Upper lobe of left lung (tissue), 4 donors: ENCODE results near the gene CDCA4.

Experiments
- POLR2A ChIP-seq, 4 donors: fragments of 450-650 bp; IDR thresholded peaks; one replicate each; pipeline ENCODE4 v1.5.1; 2016 to 2017; ENCODE audit warnings: antibody characterized with exemption in 4 of 4, mild to moderate bottlenecking in 2 of 4
- TF ChIP-seq, protein P1 (sequence below), 6 experiments: fragments of 450-650 bp in 4 of 6; fragments of 200-600 bp in 2 of 6; sonication (generic) in 2 of 6; IDR thresholded peaks; one replicate each; pipeline ENCODE4 v1.5.1; 2016 to 2019; ENCODE audit warnings: antibody characterized with exemption in 6 of 6

DNA sequence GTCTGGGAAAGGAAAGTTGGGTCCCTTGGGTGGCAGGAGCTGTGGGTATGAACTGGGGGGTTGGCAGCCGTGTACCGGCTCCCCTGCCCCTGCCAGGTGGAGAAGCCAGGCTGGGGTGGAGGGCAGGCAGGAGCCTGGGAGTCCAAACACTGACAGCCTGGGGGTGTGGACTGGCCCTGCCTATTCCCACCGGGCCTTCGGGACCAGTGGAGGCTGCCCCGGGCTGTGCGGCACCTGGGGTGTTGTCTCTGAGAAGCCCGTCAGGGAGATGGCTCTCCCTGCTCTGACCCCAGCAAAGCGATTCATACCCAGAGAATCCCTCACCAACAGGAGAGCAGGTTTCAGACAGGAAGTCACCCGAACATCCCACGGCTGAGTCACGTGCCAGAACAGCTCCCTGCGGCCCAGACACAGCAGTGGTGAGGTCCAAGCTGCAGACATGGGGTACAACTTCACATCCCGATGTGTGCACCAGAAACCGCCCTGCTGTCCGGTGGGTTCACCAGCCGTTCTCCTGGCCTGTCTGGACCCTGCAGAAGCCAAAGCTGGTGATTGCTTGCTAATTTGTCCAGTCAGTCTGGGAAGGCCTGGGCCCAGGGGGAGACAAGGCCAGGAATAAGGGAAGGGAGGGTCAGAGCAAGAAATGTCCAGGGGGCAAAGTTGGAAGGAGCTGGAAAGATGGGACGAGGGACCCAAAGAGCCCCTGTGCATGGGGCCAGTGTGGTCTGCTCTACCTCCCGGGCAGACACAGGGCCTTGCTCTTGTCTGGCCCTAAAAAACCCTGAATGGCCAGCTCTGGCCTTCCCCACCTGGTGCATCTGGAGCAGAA is 46.5 kb upstream of the CDCA4 start:
- TF ChIP-seq, protein P1, sequence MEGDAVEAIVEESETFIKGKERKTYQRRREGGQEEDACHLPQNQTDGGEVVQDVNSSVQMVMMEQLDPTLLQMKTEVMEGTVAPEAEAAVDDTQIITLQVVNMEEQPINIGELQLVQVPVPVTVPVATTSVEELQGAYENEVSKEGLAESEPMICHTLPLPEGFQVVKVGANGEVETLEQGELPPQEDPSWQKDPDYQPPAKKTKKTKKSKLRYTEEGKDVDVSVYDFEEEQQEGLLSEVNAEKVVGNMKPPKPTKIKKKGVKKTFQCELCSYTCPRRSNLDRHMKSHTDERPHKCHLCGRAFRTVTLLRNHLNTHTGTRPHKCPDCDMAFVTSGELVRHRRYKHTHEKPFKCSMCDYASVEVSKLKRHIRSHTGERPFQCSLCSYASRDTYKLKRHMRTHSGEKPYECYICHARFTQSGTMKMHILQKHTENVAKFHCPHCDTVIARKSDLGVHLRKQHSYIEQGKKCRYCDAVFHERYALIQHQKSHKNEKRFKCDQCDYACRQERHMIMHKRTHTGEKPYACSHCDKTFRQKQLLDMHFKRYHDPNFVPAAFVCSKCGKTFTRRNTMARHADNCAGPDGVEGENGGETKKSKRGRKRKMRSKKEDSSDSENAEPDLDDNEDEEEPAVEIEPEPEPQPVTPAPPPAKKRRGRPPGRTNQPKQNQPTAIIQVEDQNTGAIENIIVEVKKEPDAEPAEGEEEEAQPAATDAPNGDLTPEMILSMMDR (IDR thresholded peaks at IDR 0.05), result no peak
- TF ChIP-seq POLR2A (IDR thresholded peaks at IDR 0.05), result no peak
